Measurements from ENCODE around the gene MATN3. TPM values are rescaled to one million over a fixed set of nuclear protein-coding genes. Genes with fewer than 3 reads are reported as not detected.

Gene MATN3
- total and polyA plus RNA-seq, 2 of the 13 experiments (the other 11 are each of a cell fraction or from before 2014, with no cell fraction given) = 36.1 to 208 TPM

DNA sequence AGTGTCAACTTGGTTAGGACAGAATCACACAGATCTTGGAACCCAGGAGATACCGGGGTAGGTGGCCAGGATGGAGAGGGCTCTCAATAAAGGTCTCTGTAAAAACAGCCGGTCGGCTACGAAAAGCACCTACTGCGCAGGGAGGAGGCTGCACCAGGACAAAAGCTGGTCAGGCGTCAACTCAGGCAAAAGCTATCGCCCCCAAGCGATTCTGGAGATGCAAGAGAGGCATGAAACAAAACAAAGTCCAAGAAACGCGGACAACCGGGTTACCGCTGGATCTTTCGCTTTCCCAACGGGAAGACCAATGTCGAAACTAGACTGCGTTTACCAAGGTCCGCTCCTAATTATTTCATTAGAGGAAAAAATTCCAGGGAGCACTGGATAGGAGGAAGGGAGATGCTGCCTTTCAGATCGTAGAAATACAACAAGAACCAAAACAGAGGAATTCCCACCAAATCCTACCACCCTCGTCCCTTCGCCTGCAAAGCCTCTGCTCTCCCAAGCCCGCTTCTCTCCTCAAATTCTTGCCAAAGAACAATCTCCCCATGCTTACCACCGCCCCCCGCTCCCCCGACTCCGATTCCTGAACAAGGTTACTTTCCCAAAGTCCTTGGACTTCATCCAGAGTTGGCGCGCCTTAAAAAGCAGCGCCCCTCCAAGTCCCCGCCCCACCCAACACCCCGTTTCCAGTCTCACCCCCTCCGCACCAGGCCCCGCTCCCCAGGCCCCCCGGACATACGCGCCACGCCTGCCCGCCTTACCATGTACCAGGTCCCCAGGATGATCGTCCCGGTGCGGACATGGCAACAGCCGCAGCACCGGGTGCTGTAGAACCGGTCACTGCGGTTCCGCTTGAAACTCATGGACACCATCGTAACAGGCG, 38.4 kb upstream of the MATN3 start (continued):
- TF ChIP-seq, protein P1, sequence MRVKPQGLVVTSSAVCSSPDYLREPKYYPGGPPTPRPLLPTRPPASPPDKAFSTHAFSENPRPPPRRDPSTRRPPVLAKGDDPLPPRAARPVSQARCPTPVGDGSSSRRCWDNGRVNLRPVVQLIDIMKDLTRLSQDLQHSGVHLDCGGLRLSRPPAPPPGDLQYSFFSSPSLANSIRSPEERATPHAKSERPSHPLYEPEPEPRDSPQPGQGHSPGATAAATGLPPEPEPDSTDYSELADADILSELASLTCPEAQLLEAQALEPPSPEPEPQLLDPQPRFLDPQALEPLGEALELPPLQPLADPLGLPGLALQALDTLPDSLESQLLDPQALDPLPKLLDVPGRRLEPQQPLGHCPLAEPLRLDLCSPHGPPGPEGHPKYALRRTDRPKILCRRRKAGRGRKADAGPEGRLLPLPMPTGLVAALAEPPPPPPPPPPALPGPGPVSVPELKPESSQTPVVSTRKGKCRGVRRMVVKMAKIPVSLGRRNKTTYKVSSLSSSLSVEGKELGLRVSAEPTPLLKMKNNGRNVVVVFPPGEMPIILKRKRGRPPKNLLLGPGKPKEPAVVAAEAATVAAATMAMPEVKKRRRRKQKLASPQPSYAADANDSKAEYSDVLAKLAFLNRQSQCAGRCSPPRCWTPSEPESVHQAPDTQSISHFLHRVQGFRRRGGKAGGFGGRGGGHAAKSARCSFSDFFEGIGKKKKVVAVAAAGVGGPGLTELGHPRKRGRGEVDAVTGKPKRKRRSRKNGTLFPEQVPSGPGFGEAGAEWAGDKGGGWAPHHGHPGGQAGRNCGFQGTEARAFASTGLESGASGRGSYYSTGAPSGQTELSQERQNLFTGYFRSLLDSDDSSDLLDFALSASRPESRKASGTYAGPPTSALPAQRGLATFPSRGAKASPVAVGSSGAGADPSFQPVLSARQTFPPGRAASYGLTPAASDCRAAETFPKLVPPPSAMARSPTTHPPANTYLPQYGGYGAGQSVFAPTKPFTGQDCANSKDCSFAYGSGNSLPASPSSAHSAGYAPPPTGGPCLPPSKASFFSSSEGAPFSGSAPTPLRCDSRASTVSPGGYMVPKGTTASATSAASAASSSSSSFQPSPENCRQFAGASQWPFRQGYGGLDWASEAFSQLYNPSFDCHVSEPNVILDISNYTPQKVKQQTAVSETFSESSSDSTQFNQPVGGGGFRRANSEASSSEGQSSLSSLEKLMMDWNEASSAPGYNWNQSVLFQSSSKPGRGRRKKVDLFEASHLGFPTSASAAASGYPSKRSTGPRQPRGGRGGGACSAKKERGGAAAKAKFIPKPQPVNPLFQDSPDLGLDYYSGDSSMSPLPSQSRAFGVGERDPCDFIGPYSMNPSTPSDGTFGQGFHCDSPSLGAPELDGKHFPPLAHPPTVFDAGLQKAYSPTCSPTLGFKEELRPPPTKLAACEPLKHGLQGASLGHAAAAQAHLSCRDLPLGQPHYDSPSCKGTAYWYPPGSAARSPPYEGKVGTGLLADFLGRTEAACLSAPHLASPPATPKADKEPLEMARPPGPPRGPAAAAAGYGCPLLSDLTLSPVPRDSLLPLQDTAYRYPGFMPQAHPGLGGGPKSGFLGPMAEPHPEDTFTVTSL (CRISPR knock-in tag; IDR thresholded peaks at IDR 0.05; ENCODE audit: borderline replicate concordance) = peak; percentile 25; the same call in 1 of the 2 replicates
- no peak for TF ChIP-seq FOXA1 (IDR thresholded peaks at IDR 0.05)
- TF ChIP-seq FOXA1 (CRISPR knock-in tag; IDR thresholded peaks at IDR 0.05) = peak; percentile 11; the same call in 1 of the 2 replicates
- TF ChIP-seq SOX13 (IDR thresholded peaks at IDR 0.05) = no peak
- TF ChIP-seq SOX13 (CRISPR knock-in tag; conservative IDR thresholded peaks at IDR 0.05 in 1 of 2, IDR thresholded peaks at IDR 0.05 in 1 of 2) = peak in 1 of 2 experiments; percentile 44; a peak in 1 of 4 replicates
- no peak for TF ChIP-seq CHD2 (IDR thresholded peaks at IDR 0.05; ENCODE audit: low read depth, low read length)
- no peak for TF ChIP-seq KLF12 (CRISPR knock-in tag; IDR thresholded peaks at IDR 0.05; ENCODE audit: borderline replicate concordance)
- TF ChIP-seq SYNCRIP (IDR thresholded peaks at IDR 0.05; ENCODE audit: insufficient read depth, low read depth, low read length) = no peak
- no peak for TF ChIP-seq NONO (IDR thresholded peaks at IDR 0.05)
- no peak for TF ChIP-seq NONO (CRISPR knock-in tag; conservative IDR thresholded peaks at IDR 0.05)
- TF ChIP-seq STAT6 (CRISPR knock-in tag; IDR thresholded peaks at IDR 0.05; ENCODE audit: borderline replicate concordance) = 0 out of 2 replicates have a peak, but pooled peaks have one; percentile 34
- no peak; the same call in 1 of the 2 replicates for TF ChIP-seq CSRNP1 (CRISPR knock-in tag; IDR thresholded peaks at IDR 0.05)
- TF ChIP-seq SETDB1 (CRISPR knock-in tag; IDR thresholded peaks at IDR 0.05; ENCODE audit: borderline replicate concordance) = no peak
- no peak for TF ChIP-seq TFAP4 (IDR thresholded peaks at IDR 0.05; ENCODE audit: borderline replicate concordance, low read depth)
- no peak for TF ChIP-seq POGZ (CRISPR knock-in tag; IDR thresholded peaks at IDR 0.05)

Measured in HepG2 (cell line).